HG03196 (cell line): ENCODE measurements around the gene SLAMF9.

ENCODE experiments used
- ATAC-seq: cut with Tn5 transposase; IDR thresholded peaks from one replicate; pipeline ENCODE4 v1.9.1; 2021; ENCODE audit not compliant: unreplicated experiment

SLAMF9 gene

GRCh38 chr1:159902541-159902940, 51.5 kb downstream of the SLAMF9 start:
- no peak for ATAC-seq
